ENCODE measurements around the gene DLG4. TPM values are rescaled to one million over a fixed set of nuclear protein-coding genes. Genes with fewer than 3 reads are reported as not detected.
"Not testable (repeated sequence)": the region's sequence is repeated elsewhere in the genome, so short reads cannot be mapped to it uniquely, and the experiment has no call there.

Gene DLG4
- polyA plus RNA-seq, 2 donors, result 3.2 to 11.8 TPM

DNA sequence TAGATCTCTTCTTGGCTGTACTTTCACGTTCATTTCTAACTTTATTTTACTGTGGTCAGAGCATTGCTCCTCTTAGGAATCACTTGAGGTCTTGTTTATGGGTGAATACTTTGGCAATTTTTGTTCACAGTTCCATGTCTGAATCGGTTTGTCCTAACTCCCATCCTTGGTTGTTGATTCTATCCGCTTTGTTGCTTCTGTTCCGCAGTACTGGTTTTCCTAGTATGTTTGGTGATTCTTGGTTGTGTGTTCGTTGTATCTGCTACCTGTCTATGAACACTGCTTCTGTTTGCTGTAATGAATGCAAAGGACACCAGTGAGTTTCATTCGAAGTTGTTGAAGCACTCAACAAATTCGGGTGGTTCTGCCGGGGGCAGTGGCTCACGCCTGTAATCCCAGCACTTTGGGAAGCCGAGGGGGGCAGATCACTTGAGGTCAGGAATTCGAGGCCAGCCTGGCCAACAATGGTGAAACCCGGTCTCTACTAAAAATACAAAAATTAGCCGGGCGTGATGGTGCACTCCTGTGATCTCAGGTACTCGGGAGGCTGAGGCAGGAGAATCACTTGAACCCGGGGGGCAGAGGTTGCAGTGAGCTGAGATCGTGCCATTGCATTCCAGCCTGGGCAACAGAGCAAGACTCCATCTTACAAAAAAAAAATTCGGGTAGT lies 47.0 kb downstream of the DLG4 start:
- not testable (repeated sequence) for H3K27ac ChIP-seq (ENCODE audit: low read depth in 2 of 2, low read length in 1 of 2); H3K27me3 ChIP-seq (ENCODE audit: control insufficient read depth in 1 of 2, insufficient read depth in 2 of 2, low read length in 2 of 2); H3K4me3 ChIP-seq (ENCODE audit: low read depth in 1 of 2, low read length in 2 of 2); H3K9me3 ChIP-seq (ENCODE audit: control insufficient read depth in 2 of 2, insufficient read depth in 1 of 2, low read depth in 1 of 2, low read length in 1 of 2); H3K36me3 ChIP-seq (ENCODE audit: control insufficient read depth in 2 of 2, insufficient read depth in 2 of 2, low read length in 1 of 2); H3K4me1 ChIP-seq (ENCODE audit: control insufficient read depth in 2 of 2, insufficient read depth in 2 of 2, low read length in 1 of 2)
- 92% methylated on average over 18 of the region's 18 CpGs for WGBS, 2 donors

DNA sequence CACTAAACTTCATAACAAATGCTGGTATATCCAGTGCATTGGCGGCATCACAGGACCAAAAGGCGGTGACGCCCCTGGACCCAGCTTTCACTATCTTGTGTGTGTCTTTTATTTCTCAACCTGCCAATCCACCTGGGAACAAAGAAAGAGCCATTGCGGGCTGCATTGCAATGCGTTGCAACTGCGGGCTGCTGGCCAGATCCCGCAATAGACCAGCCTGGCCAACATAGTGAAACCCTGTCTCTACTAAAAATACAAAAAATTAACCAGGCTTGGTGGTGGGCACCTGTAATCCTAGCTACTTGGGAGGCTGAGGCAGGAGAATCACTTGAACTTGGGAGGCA lies 50.1 kb downstream of the DLG4 start:
- not testable (repeated sequence) for H3K4me3 ChIP-seq (ENCODE audit: low read depth in 1 of 2, low read length in 2 of 2); H3K9me3 ChIP-seq (ENCODE audit: control insufficient read depth in 2 of 2, insufficient read depth in 1 of 2, low read depth in 1 of 2, low read length in 1 of 2); H3K27me3 ChIP-seq (ENCODE audit: control insufficient read depth in 1 of 2, insufficient read depth in 2 of 2, low read length in 2 of 2); H3K27ac ChIP-seq (ENCODE audit: low read depth in 2 of 2, low read length in 1 of 2); H3K4me1 ChIP-seq (ENCODE audit: control insufficient read depth in 2 of 2, insufficient read depth in 2 of 2, low read length in 1 of 2); H3K36me3 ChIP-seq (ENCODE audit: control insufficient read depth in 2 of 2, insufficient read depth in 2 of 2, low read length in 1 of 2)
- WGBS, 2 donors, result 96% methylated on average over 7 of the region's 7 CpGs

DNA sequence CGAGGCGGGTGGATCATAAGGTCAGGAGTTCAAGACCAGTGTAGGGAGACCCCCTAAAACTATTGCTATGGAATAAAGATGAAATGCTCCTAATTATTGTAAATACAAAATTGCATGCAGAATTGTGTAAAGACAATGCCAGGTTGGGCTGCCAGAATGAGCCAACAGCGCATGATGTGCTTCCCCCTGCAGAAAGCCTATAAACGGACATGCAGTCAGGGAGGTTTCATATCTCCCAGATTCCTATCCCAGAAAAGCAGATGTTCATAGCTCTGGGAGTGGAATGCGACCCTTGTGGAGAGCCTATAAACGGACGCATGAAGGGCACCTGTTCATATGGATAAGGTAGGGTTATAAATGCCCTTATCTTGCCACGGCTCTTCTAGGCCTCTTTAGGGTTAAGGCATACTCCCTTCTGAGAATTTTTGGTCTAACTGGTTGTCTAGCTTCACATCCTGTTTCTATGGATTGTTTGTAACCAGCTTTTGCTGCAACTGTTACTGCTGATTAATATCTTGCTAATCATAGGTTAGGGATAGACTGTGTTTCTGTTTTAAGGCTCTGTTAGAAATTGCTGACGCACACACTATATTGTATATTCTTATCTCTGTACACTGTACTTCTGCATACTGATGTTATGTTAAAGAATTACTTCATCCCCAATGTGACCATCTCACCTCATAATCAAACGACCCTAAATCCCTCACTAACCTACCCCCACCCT lies 50.6 kb downstream of the DLG4 start:
- H3K27ac ChIP-seq (ENCODE audit: low read depth in 2 of 2, low read length in 1 of 2); H3K9me3 ChIP-seq (ENCODE audit: control insufficient read depth in 2 of 2, insufficient read depth in 1 of 2, low read depth in 1 of 2, low read length in 1 of 2); H3K27me3 ChIP-seq (ENCODE audit: control insufficient read depth in 1 of 2, insufficient read depth in 2 of 2, low read length in 2 of 2); H3K36me3 ChIP-seq (ENCODE audit: control insufficient read depth in 2 of 2, insufficient read depth in 2 of 2, low read length in 1 of 2); H3K4me3 ChIP-seq (ENCODE audit: low read depth in 1 of 2, low read length in 2 of 2); H3K4me1 ChIP-seq (ENCODE audit: control insufficient read depth in 2 of 2, insufficient read depth in 2 of 2, low read length in 1 of 2): not testable (repeated sequence)
- 83 to 91% methylated on average over 10 of the region's 10 CpGs for WGBS, 2 donors

DNA sequence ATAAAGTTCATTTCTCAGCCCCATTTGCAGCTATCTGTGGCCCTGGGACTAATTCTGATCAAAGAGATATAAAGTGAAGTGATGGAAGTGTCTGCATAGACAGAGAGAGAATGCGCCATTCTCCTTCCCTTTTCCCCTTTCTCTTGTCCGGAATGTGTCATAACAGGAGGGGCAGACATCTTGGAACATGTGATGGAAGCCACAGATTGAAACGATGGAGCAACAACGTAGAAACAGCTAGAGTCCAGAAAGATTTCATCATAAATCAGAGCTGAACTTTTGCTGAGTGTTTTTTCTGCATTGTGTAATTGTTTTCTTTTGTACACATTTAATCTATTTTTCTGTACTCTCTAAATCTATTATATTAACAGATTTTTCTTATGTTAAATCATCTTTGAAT lies 51.8 kb downstream of the DLG4 start:
- H3K27me3 ChIP-seq (ENCODE audit: control insufficient read depth in 1 of 2, insufficient read depth in 2 of 2, low read length in 2 of 2), result no peaks in the 10 kb centered on the region
- no peaks in the 10 kb centered on the region for H3K9me3 ChIP-seq (ENCODE audit: control insufficient read depth in 2 of 2, insufficient read depth in 1 of 2, low read depth in 1 of 2, low read length in 1 of 2)
- no peaks in the 10 kb centered on the region for H3K36me3 ChIP-seq (ENCODE audit: control insufficient read depth in 2 of 2, insufficient read depth in 2 of 2, low read length in 1 of 2)
- H3K4me1 ChIP-seq (ENCODE audit: control insufficient read depth in 2 of 2, insufficient read depth in 2 of 2, low read length in 1 of 2), result no peaks in the 10 kb centered on the region
- WGBS, 2 donors, result 76 to 78% methylated on average over 4 of the region's 4 CpGs
- H3K27ac ChIP-seq (ENCODE audit: low read depth in 2 of 2, low read length in 1 of 2), result no peak overlapping the region
- H3K4me3 ChIP-seq (ENCODE audit: low read depth in 1 of 2, low read length in 2 of 2), result no peak overlapping the region

DNA sequence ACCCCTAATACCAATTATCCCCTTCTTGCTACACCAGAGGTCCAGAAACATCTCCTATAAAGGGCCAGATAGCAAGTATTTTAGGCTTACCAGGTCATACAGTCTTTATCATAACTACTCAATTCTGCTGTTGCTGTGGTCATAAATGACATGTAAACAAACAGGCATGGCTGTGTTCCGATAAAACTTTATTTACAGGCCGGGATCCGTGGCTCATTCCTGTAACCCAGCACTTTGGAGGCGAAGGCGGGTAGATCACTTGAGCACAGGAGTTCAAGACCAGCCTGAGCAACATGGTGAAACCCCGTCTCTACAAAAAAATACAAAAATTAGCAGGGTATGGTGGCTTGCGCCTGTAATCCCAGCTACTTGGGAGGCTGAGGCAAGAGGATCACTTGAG lies 52.8 kb downstream of the DLG4 start:
- Histone ChIP-seq H3K9me3 (ENCODE audit: control insufficient read depth in 2 of 2, insufficient read depth in 1 of 2, low read depth in 1 of 2, low read length in 1 of 2) (no peaks in the 10 kb centered on the region), H3K36me3 (ENCODE audit: control insufficient read depth in 2 of 2, insufficient read depth in 2 of 2, low read length in 1 of 2) (no peaks in the 10 kb centered on the region), H3K27me3 (ENCODE audit: control insufficient read depth in 1 of 2, insufficient read depth in 2 of 2, low read length in 2 of 2) (no peaks in the 10 kb centered on the region), H3K27ac (ENCODE audit: low read depth in 2 of 2, low read length in 1 of 2) (no peak overlapping the region), H3K4me1 (ENCODE audit: control insufficient read depth in 2 of 2, insufficient read depth in 2 of 2, low read length in 1 of 2) (no peaks in the 10 kb centered on the region), H3K4me3 (ENCODE audit: low read depth in 1 of 2, low read length in 2 of 2) (no peak overlapping the region)
- 88 to 92% methylated on average over 7 of the region's 7 CpGs for WGBS, 2 donors

DNA sequence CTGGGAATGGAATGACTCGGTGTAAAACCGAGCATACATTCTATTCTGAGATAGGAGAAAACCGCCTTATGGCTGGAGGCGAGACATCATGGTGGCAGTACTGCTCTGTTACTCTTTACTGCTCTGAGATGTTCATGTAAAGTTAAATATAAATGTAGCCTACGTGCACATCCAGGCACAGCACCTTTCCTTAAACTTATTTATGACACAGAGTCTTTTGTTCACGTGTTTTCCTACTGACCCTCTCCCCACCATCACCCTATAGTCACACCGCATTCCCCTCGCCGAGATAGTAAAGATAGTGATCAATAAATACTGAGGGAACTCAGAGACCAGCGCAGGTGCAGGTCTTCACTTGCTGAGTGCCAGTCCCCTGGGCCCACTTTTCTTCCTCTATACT lies 60.1 kb downstream of the DLG4 start:
- WGBS, 2 donors, result 69 to 72% methylated on average over 10 of the region's 10 CpGs
- H3K4me3 ChIP-seq (ENCODE audit: low read depth in 1 of 2, low read length in 2 of 2); H3K9me3 ChIP-seq (ENCODE audit: control insufficient read depth in 2 of 2, insufficient read depth in 1 of 2, low read depth in 1 of 2, low read length in 1 of 2); H3K27ac ChIP-seq (ENCODE audit: low read depth in 2 of 2, low read length in 1 of 2); H3K36me3 ChIP-seq (ENCODE audit: control insufficient read depth in 2 of 2, insufficient read depth in 2 of 2, low read length in 1 of 2); H3K4me1 ChIP-seq (ENCODE audit: control insufficient read depth in 2 of 2, insufficient read depth in 2 of 2, low read length in 1 of 2); H3K27me3 ChIP-seq (ENCODE audit: control insufficient read depth in 1 of 2, insufficient read depth in 2 of 2, low read length in 2 of 2): not testable (repeated sequence)

DNA sequence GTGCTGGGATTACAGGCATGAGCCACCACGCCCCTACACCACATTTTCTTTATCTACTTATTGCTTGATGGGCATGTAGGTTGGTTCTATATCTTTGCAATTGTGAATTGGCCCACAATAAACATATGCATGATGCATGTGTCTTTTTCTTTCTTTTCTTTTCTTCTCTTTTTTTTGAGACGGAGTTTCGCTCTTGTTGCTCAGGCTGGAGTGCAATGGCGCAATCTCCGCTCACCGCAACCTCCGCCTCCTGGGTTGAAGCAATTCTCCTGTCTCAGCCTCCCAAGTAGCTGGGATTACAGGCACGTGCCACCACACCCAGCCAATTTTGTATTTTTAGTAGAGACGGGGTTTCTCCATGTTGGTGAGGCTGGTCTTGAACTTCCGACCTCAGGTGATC lies 61.2 kb downstream of the DLG4 start:
- H3K36me3 ChIP-seq (ENCODE audit: control insufficient read depth in 2 of 2, insufficient read depth in 2 of 2, low read length in 1 of 2); H3K27ac ChIP-seq (ENCODE audit: low read depth in 2 of 2, low read length in 1 of 2); H3K9me3 ChIP-seq (ENCODE audit: control insufficient read depth in 2 of 2, insufficient read depth in 1 of 2, low read depth in 1 of 2, low read length in 1 of 2); H3K4me3 ChIP-seq (ENCODE audit: low read depth in 1 of 2, low read length in 2 of 2); H3K4me1 ChIP-seq (ENCODE audit: control insufficient read depth in 2 of 2, insufficient read depth in 2 of 2, low read length in 1 of 2); H3K27me3 ChIP-seq (ENCODE audit: control insufficient read depth in 1 of 2, insufficient read depth in 2 of 2, low read length in 2 of 2): not testable (repeated sequence)
- 87 to 89% methylated on average over 10 of the region's 10 CpGs for WGBS, 2 donors

DNA sequence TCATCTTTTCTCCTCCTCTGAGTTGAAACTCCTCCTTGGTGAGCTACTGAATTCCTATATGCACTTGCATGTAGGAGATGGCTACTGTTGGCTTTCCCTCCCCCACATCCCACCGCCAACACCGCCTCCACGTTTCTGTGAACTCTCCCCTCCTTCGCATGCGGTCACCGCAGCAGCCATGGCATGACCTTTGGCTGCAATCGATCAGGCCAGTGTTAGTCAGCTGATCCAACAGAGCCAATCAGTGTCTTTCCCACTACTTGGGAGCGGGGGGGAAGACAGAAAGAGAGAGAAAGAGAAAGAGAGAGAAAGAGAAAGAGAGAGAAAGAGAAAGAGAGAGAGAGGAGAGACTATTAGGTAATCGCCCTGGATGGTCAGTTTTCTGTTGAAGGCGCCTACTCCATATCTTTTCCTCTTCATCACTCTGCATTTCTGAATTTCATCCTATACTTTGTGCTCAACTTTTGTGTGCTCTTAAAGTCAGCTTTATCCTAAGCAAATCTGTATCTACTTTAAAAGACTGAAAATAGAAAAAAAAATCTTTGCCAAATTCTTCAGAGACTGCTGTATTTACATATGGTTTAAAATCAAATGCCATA lies 63.2 kb downstream of the DLG4 start:
- Histone ChIP-seq H3K4me3 (ENCODE audit: low read depth in 1 of 2, low read length in 2 of 2) (no peak overlapping the region), H3K9me3 (ENCODE audit: control insufficient read depth in 2 of 2, insufficient read depth in 1 of 2, low read depth in 1 of 2, low read length in 1 of 2) (no peaks in the 10 kb centered on the region), H3K4me1 (ENCODE audit: control insufficient read depth in 2 of 2, insufficient read depth in 2 of 2, low read length in 1 of 2) (no peaks in the 10 kb centered on the region), H3K27me3 (ENCODE audit: control insufficient read depth in 1 of 2, insufficient read depth in 2 of 2, low read length in 2 of 2) (no peaks in the 10 kb centered on the region), H3K36me3 (ENCODE audit: control insufficient read depth in 2 of 2, insufficient read depth in 2 of 2, low read length in 1 of 2) (no peaks in the 10 kb centered on the region), H3K27ac (ENCODE audit: low read depth in 2 of 2, low read length in 1 of 2) (no peak overlapping the region)
- WGBS, 2 donors, result 56 to 74% methylated on average over 10 of the region's 10 CpGs

DNA sequence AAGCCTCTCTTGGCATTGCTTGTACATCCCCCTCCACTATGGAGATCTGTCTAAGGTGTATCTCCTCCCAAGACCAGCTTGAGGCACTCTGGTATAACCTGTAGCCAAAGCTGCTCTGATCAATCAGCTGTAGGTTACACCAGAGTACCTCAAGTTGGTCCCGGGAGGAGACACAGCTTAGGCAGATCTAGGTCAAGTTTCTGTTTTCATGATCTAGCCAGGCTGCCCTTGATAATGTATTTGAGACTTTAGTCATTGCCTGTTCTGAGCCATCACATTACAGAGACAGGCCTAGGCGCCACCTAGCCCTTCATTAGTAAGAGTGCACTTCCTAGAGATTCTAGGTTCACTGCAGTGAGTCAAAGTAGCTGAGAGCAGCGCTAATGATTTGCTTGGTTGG lies 71.9 kb downstream of the DLG4 start:
- 61% methylated on average over 3 of the region's 3 CpGs for WGBS, 2 donors
- Histone ChIP-seq H3K27ac (ENCODE audit: low read depth in 2 of 2, low read length in 1 of 2) (peak overlapping the region; percentile 63 to 70), H3K9me3 (ENCODE audit: control insufficient read depth in 2 of 2, insufficient read depth in 1 of 2, low read depth in 1 of 2, low read length in 1 of 2) (no peaks in the 10 kb centered on the region), H3K36me3 (ENCODE audit: control insufficient read depth in 2 of 2, insufficient read depth in 2 of 2, low read length in 1 of 2) (no peaks in the 10 kb centered on the region), H3K27me3 (ENCODE audit: control insufficient read depth in 1 of 2, insufficient read depth in 2 of 2, low read length in 2 of 2) (no peaks in the 10 kb centered on the region), H3K4me1 (ENCODE audit: control insufficient read depth in 2 of 2, insufficient read depth in 2 of 2, low read length in 1 of 2) (peaks cover 0 to 5% of the 10 kb centered on the region in 2 donors), H3K4me3 (ENCODE audit: low read depth in 1 of 2, low read length in 2 of 2) (no peak overlapping the region)

DNA sequence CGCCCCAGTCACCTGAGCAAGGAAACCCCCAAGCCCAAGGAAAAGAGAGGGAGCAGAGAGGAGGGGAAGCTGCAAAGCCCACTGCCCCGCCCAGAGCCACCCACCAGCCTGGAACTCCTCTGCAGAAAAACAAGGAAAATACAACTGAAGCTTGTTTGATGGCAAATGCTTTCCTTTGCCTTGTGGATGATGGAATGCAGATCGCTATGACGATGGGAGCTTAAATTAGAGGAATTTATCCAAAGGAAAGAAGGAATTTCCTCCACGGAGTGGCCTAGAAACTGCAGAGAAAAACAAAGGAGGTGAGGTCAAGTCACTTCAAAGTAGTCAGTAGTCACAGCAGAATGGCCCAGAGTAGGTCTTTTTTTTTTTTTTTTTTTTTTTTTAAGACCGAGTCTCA lies 73.5 kb downstream of the DLG4 start:
- Histone ChIP-seq H3K9me3 (ENCODE audit: control insufficient read depth in 2 of 2, insufficient read depth in 1 of 2, low read depth in 1 of 2, low read length in 1 of 2) (no peaks in the 10 kb centered on the region), H3K27me3 (ENCODE audit: control insufficient read depth in 1 of 2, insufficient read depth in 2 of 2, low read length in 2 of 2) (no peaks in the 10 kb centered on the region), H3K36me3 (ENCODE audit: control insufficient read depth in 2 of 2, insufficient read depth in 2 of 2, low read length in 1 of 2) (no peaks in the 10 kb centered on the region), H3K27ac (ENCODE audit: low read depth in 2 of 2, low read length in 1 of 2) (no peak overlapping the region), H3K4me3 (ENCODE audit: low read depth in 1 of 2, low read length in 2 of 2) (no peak overlapping the region), H3K4me1 (ENCODE audit: control insufficient read depth in 2 of 2, insufficient read depth in 2 of 2, low read length in 1 of 2) (peaks cover 0 to 7% of the 10 kb centered on the region in 2 donors)
- WGBS, 2 donors, result 65% methylated on average over 6 of the region's 6 CpGs

Measured in esophagus (tissue), 2 donors.